Neuron (in vitro differentiated cells): ENCODE results near the gene ALPP.
"Not testable (repeated sequence)": the region's sequence is repeated elsewhere in the genome, so short reads cannot be mapped to it uniquely, and the experiment has no call there.

Experiments used
- H2AFZ ChIP-seq: one replicate; pipeline ENCODE4 v1.6.1; 2013; ENCODE audit warnings: low read depth, mild to moderate bottlenecking, inconsistent platforms, low read length, moderate library complexity
- H3K27me3 ChIP-seq: one replicate; pipeline ENCODE4 v1.6.1; 2013; ENCODE audit warnings: low read length; ENCODE audit not compliant: insufficient read depth
- H3K36me3 ChIP-seq: one replicate; pipeline ENCODE4 v1.6.1; 2013; ENCODE audit warnings: low read length; ENCODE audit not compliant: insufficient read depth
- H3K4me1 ChIP-seq: one replicate; pipeline ENCODE4 v1.6.1; 2013; ENCODE audit warnings: low read length; ENCODE audit not compliant: insufficient read depth
- H3K4me3 ChIP-seq: 2 replicates; pipeline ENCODE4 v1.5.1; 2013; ENCODE audit warnings: mild to moderate bottlenecking, low read length, moderate library complexity
- H3K9me3 ChIP-seq: one replicate; pipeline ENCODE4 v1.6.1; 2013; ENCODE audit warnings: low read length

The ALPP gene

DNA sequence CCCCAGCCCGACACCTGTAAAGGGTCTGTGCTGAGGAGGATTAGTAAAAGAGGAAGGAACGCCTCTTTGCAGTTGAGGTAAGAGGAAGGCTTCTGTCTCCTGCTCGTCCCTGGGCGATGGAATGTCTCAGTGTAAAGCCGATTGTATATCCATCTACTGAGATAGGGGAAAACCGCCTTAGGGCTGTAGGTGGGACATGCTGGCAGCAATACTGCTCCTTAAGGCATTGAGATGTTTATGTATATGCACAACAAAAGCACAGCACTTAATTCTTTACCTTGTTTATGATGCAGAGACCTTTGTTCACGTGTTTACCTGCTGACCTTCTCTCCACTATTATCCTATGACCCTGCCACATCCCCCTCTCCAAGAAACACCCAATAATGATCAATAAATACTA lies 44.9 kb downstream of the ALPP start:
- H3K27me3 ChIP-seq, result peaks cover 71% of the 10 kb centered on the region

GRCh38 chr2:232431705-232432590 lies 53.4 kb downstream of the ALPP start:
- H3K36me3 ChIP-seq, result no peaks in the 10 kb centered on the region
- H3K4me3 ChIP-seq, result no peak overlapping the region
- no peaks in the 10 kb centered on the region for H3K9me3 ChIP-seq
- no peak overlapping the region for H2AFZ ChIP-seq
- peaks cover 21% of the 10 kb centered on the region for H3K27me3 ChIP-seq
- H3K4me1 ChIP-seq, result no peaks in the 10 kb centered on the region

More for the DNA sequence above, 44.9 kb downstream of the ALPP start:
- peaks cover 14% of the 10 kb centered on the region for H3K9me3 ChIP-seq
- not testable (repeated sequence) for H3K36me3 ChIP-seq, H2AFZ ChIP-seq, H3K4me1 ChIP-seq, H3K4me3 ChIP-seq
